ENCODE data around the gene CHGA.

CHGA gene

DNA sequence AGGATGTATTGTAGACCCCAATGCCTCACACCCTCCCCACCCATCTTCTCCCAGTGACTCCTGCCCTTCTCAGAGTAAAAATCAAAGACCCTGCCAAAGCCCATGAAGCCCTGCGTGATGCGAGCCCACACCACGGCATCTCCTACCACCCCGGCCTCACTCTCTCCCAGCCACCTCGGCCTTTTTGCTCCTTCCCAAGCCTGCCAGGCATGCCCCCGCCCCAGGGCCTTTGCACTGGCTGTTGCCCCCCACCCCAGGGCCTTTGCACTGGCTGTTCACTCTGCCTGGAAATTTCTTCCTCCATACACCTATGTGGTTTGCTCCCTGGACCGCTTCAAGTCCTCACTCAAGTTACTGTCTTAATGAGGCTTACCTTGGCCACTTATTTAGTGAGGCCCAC, 5.0 kb upstream of the CHGA start:
- no peak overlapping the region for H3K4me3 Mint-ChIP-seq
- H3K9me3 Mint-ChIP-seq = no peaks in the 10 kb centered on the region
- peaks cover 45% of the 10 kb centered on the region for H3K27me3 Mint-ChIP-seq
- H3K4me1 Mint-ChIP-seq (ENCODE audit: low read depth) = peaks cover 3% of the 10 kb centered on the region
- DNase-seq = no peak
- no peak overlapping the region for H3K27ac Mint-ChIP-seq
- no peaks in the 10 kb centered on the region for H3K36me3 Mint-ChIP-seq (ENCODE audit: low read depth)

DNA sequence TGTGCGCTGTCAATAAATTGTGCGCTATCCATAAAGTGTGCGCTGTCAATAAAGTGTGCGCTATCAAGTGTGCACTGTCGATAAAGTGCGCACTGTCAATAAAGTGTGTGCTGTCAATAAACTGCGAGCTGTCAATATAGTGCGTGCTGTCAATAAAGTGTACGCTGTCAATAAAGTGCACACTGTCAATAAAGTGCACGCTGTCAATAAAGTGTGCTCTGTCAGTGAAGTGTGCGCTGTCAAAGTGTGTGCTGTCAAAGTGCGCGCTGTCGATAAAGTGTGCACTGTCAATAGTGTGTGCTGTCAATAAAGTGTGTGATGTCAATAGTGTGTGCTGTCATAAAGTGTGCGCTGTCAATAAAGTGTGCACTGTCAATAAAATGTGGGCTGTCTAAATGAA, 2.9 kb upstream of the CHGA start:
- Mint-ChIP-seq H3K9me3 (no peaks in the 10 kb centered on the region), H3K36me3 (ENCODE audit: low read depth) (no peaks in the 10 kb centered on the region), H3K27ac (no peak overlapping the region), H3K4me1 (ENCODE audit: low read depth) (peaks cover 3% of the 10 kb centered on the region), H3K27me3 (peaks cover 52% of the 10 kb centered on the region), H3K4me3 (no peak overlapping the region)
- no peak for DNase-seq

DNA sequence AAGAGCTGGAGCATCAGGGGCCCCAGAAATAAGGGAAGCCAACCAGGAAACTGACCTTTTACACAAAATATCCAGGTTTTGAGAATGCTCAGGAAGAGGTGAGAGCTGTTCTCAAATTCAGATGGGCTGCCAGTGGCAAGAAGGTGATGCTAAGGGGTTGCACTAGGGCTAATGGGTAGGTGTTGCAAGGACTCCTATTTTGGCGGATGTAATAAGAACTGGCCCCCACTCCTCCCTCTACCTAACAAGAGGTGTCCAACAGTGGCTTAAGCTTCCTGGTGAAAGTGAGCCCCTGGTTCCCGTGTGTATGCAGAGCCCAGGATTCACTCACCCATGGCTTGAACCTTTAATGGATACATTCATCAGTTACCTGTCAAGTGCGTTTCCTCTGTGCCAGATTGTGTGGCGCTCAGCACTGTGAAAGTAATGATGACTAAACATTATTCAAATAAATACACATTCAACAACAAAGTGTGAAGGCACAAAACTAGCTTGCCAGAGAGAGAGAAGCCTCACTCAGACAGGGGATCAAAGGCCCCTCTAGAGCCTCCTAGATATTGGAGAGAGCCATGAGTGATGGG, 705 bp upstream of the CHGA start:
- DNase-seq = no peak
- Mint-ChIP-seq H3K9me3 (no peaks in the 10 kb centered on the region), H3K36me3 (ENCODE audit: low read depth) (no peaks in the 10 kb centered on the region), H3K4me3 (no peak overlapping the region), H3K4me1 (ENCODE audit: low read depth) (peaks cover 3% of the 10 kb centered on the region), H3K27ac (no peak overlapping the region), H3K27me3 (peaks cover 59% of the 10 kb centered on the region)

DNA sequence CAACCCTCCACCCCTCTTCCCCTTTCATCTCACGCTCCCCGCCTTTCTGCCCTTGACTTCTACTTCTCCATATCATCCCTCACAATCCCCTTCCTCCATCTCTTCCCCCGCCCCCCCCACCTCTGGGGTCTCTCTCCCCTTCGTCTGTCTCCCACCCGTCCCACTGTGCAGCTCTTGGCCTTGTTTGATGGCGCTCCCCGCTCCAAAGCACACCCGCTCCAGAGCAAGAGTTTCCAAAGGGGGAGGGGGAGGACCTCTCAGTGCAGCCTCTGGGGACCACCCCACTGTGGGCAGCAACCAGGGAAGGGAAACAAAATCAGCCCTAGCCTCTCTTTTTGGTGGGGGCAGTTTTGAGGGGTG, 774 bp downstream of the CHGA start:
- H3K9me3 Mint-ChIP-seq = no peaks in the 10 kb centered on the region
- H3K4me1 Mint-ChIP-seq (ENCODE audit: low read depth) = peaks cover 3% of the 10 kb centered on the region
- DNase-seq = no peak
- H3K36me3 Mint-ChIP-seq (ENCODE audit: low read depth) = no peaks in the 10 kb centered on the region
- H3K27me3 Mint-ChIP-seq = peaks cover 52% of the 10 kb centered on the region
- H3K4me3 Mint-ChIP-seq = no peak overlapping the region
- no peak overlapping the region for H3K27ac Mint-ChIP-seq

DNA sequence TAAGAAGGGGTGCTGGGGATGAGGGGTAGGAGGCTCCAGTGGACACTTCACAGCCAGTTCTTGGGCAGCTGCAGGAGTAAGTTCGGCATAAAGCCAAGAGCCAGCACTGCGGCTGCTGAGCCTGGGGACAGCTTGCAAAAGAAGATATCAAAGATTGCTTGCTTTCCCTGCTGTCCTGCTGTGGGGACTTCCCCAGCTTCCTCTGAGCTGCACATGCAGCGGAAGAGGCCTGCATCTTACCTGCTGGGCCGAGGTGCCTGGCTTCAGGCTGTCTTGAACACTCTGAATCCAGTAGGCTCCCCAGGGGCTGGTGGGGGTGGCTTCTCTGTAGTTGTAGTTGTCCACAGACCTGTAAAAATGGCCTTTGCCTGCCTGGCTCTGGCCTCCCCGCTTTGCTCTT, 1.3 kb downstream of the CHGA start:
- Mint-ChIP-seq H3K27me3 (peaks cover 52% of the 10 kb centered on the region), H3K27ac (no peak overlapping the region), H3K36me3 (ENCODE audit: low read depth) (no peaks in the 10 kb centered on the region), H3K4me1 (ENCODE audit: low read depth) (peaks cover 3% of the 10 kb centered on the region), H3K4me3 (no peak overlapping the region), H3K9me3 (no peaks in the 10 kb centered on the region)
- no peak for DNase-seq

DNA sequence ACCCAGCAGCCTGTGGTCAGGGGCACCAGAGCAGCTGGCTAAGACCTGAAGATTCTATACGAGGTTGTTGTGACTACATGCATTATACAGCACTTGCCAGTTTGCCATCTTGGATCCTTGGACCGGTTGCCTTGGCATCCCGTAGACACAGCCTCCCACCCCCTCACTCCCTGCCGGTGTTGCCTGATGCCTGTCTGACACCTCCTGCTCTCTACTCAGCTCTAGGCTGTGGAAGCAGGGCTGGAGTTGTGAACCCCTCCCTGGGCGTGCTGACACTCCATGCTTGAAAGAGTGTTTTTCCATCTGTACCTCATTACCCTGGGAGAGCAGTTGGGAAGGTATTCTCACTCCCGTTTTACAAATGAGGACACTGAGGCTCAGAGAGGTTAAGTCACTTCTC, 2.5 kb downstream of the CHGA start:
- peaks cover 46% of the 10 kb centered on the region for H3K27me3 Mint-ChIP-seq
- no peak overlapping the region for H3K27ac Mint-ChIP-seq
- H3K36me3 Mint-ChIP-seq (ENCODE audit: low read depth) = no peaks in the 10 kb centered on the region
- H3K4me3 Mint-ChIP-seq = no peak overlapping the region
- no peaks in the 10 kb centered on the region for H3K9me3 Mint-ChIP-seq
- no peak for DNase-seq
- peaks cover 3% of the 10 kb centered on the region for H3K4me1 Mint-ChIP-seq (ENCODE audit: low read depth)

DNA sequence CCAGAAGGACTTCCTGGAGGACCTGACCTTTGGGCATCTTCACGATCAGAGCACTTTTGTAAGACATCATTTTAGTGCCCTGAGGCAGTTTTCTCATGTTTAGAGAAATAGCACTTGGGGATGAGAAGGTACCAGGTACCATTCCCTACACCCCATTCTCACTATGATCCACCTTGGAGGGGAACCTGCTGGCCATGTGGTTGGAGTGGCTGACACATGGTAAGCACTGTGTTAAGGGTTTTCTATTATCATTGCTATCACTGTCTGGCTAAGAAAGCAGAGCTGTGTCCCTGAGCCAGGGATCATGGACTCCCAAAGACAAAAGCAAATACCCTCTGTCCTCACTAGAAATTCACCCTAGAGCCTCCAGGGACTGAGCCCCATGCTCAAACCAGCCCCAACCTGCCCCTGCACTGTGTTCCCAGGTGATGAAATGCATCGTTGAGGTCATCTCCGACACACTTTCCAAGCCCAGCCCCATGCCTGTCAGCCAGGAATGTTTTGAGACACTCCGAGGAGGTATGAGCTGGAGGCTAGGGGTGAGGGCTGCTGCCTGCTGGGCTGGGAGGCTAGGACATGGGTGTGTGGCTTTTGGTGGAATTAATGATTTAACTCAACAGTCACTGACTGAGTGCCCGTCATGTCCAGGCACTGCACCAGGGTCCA, 3.4 kb downstream of the CHGA start:
- H3K4me1 Mint-ChIP-seq (ENCODE audit: low read depth) = peaks cover 3% of the 10 kb centered on the region
- DNase-seq = no peak
- peaks cover 38% of the 10 kb centered on the region for H3K27me3 Mint-ChIP-seq
- H3K4me3 Mint-ChIP-seq = no peak overlapping the region
- no peak overlapping the region for H3K27ac Mint-ChIP-seq
- no peaks in the 10 kb centered on the region for H3K9me3 Mint-ChIP-seq
- no peaks in the 10 kb centered on the region for H3K36me3 Mint-ChIP-seq (ENCODE audit: low read depth)

DNA sequence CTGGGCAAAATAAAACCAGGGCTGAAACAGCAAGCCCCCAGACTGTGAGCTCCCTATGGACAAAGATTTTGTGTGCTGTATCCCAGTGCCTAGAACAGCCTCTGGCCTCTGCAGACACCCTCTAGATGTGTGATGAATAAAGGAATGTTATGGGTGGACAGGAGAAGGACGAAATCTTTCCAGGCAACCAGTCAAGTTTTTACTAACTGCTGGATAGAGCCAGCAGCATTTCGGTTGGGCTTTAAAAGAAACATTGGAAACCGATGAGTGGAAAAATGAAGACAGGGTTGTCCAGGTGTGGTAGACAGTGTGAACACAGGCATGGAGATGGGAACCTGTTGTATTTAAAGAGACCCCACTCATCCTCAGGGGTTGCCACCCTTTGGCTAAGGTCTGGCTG, 4.0 kb downstream of the CHGA start:
- DNase-seq = no peak
- peaks cover 3% of the 10 kb centered on the region for H3K4me1 Mint-ChIP-seq (ENCODE audit: low read depth)
- H3K4me3 Mint-ChIP-seq = no peak overlapping the region
- peaks cover 33% of the 10 kb centered on the region for H3K27me3 Mint-ChIP-seq
- H3K9me3 Mint-ChIP-seq = no peaks in the 10 kb centered on the region
- no peak overlapping the region for H3K27ac Mint-ChIP-seq
- H3K36me3 Mint-ChIP-seq (ENCODE audit: low read depth) = no peaks in the 10 kb centered on the region

DNA sequence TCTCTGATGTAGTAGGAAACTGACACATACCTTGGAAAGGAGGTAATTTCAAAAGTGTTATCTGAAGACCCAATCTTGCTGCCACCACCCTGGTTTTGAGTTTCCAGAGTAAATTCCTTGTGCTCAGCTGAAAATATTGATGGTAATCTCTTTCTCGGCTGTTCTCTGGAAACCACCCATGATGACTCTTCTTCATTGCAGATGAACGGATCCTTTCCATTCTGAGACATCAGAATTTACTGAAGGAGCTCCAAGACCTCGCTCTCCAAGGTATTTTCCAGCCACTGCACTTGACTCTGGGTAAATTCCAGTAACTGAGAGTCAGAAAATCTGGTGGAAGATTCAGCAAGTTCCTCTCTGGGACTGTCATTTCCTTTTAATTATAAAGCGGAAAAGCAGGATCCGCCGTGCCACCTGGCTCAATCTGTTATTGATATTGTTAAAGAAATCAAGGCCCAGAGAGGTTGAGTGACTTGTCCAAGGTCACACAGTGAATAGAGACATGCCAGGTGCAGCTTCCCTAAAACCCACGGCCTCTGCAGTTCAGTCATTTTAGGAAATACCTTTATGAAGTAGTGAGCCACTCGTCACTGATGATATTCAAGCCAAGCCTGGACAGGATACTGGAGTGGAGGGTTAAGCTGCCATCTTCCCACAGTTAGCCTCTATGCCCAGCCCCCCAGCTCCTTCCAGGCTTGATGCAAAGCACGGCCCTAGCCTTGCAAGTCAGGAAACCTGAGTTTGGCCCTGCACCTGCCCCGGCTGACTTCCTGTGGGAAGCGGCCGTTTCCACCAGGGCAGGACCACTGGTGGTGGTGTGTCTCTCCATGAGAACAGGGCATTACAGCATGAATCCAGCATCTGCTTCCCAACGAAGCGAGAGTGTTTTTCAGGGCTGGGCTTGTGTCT, 4.7 kb downstream of the CHGA start:
- no peaks in the 10 kb centered on the region for H3K9me3 Mint-ChIP-seq
- peaks cover under 1% of the 10 kb centered on the region for H3K4me1 Mint-ChIP-seq (ENCODE audit: low read depth)
- H3K4me3 Mint-ChIP-seq = no peak overlapping the region
- no peak for DNase-seq
- H3K36me3 Mint-ChIP-seq (ENCODE audit: low read depth) = no peaks in the 10 kb centered on the region
- H3K27ac Mint-ChIP-seq = no peak overlapping the region
- H3K27me3 Mint-ChIP-seq = peaks cover 26% of the 10 kb centered on the region

DNA sequence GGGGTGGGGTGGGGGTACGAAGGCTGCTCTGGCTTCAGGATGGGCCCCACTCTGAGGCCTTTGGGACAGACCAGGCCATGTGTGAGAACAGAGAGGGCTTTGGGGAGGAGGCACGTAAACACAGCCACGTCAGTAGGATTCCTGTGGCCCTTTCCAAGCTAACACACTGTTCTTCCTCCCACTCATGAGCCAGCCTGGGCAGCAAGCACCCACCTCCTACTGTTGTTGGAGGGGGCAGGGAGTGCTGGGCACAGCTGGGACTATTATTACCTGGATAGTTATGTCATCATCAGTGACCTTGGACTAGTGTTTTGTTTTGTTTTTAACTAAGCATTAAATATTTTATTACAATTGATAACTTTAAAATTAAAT, 5.3 kb downstream of the CHGA start:
- H3K27ac Mint-ChIP-seq = no peak overlapping the region
- H3K9me3 Mint-ChIP-seq = no peaks in the 10 kb centered on the region
- peaks cover 24% of the 10 kb centered on the region for H3K27me3 Mint-ChIP-seq
- no peak overlapping the region for H3K4me3 Mint-ChIP-seq
- H3K36me3 Mint-ChIP-seq (ENCODE audit: low read depth) = no peaks in the 10 kb centered on the region
- DNase-seq = no peak
- H3K4me1 Mint-ChIP-seq (ENCODE audit: low read depth) = no peaks in the 10 kb centered on the region

DNA sequence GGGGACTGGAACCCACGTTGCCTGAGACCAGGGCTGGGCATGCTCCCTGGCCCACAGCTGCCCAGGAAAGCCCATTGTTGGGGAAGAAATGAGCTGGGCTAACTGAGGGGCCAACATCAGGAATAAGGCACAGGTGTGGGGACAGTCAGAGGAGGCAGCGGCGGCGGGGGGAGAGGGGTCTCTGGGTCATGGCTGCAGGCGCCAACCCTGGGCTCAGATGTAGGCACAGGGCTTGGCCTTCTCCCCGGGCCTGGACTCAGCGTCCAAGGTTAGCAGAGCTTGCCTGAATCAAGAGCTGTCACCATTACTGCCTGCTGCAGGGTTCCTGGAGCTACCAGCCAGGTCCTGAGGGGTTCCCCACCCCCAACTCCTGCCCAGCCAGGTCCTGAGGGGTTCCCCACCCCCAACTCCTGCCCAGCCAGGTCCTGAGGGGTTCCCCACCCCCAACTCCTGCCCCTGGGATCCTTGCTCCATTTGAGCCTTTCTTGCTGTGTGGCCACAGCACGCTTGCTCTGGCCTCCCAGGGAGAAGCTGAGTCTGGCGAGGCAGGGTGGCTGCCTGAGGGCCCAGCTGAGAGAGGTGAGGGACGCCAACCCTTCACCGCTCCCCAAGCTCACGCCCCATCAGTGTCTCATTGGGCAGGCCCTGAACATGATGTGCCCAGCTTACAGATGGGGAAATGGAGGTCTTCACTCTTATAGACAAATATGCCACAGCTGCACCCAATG, 6.2 kb downstream of the CHGA start:
- DNase-seq = no peak
- Mint-ChIP-seq H3K27me3 (peaks cover 17% of the 10 kb centered on the region), H3K27ac (no peak overlapping the region), H3K9me3 (no peaks in the 10 kb centered on the region), H3K4me1 (ENCODE audit: low read depth) (no peaks in the 10 kb centered on the region), H3K4me3 (no peak overlapping the region), H3K36me3 (ENCODE audit: low read depth) (no peaks in the 10 kb centered on the region)

DNA sequence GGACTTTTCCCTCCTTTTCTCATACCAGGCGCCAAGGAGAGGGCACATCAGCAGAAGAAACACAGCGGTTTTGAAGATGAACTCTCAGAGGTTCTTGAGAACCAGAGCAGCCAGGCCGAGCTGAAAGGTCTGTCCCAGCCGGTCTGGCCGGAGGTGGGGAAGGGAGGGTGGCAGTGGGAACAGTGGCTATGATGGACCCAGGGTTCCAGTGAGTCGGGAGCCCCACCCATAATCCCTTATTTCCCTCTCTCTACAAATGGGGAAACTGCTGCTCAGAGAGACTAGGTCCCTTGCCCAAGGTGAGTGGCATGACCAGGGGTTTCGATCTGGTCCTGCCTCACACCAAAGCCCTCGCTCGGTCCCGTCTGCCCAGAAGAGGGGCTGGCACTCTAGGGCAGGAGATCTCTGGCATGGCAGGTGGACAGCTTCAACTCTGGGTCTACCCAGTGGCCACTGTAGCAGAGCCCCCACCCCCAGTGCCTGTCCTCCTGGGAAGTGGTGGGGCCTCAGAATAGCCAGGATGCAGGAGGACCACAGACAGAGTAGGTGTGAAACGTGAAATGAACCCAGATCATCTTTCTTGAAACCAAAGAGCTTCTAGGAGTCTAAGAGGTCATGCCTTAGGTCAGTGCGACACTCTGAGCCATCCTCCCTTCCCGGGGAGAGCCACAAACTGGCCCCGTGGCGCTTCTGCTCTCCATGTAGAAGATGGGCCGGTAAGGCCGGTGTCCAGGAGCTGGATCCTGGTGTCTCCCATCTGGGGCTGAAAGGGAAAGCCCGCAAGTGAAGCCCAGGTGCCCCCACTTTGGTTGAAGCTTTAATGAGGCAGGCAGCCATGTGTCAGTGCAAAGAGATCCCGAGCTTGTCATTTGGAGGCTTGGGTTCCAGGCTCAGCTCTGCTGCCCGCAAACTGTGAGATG, 7.0 kb downstream of the CHGA start:
- no peak for DNase-seq
- H3K4me1 Mint-ChIP-seq (ENCODE audit: low read depth) = no peaks in the 10 kb centered on the region
- H3K27ac Mint-ChIP-seq = no peak overlapping the region
- H3K27me3 Mint-ChIP-seq = peaks cover 9% of the 10 kb centered on the region
- H3K36me3 Mint-ChIP-seq (ENCODE audit: low read depth) = no peaks in the 10 kb centered on the region
- H3K4me3 Mint-ChIP-seq = no peak overlapping the region
- H3K9me3 Mint-ChIP-seq = no peaks in the 10 kb centered on the region

DNA sequence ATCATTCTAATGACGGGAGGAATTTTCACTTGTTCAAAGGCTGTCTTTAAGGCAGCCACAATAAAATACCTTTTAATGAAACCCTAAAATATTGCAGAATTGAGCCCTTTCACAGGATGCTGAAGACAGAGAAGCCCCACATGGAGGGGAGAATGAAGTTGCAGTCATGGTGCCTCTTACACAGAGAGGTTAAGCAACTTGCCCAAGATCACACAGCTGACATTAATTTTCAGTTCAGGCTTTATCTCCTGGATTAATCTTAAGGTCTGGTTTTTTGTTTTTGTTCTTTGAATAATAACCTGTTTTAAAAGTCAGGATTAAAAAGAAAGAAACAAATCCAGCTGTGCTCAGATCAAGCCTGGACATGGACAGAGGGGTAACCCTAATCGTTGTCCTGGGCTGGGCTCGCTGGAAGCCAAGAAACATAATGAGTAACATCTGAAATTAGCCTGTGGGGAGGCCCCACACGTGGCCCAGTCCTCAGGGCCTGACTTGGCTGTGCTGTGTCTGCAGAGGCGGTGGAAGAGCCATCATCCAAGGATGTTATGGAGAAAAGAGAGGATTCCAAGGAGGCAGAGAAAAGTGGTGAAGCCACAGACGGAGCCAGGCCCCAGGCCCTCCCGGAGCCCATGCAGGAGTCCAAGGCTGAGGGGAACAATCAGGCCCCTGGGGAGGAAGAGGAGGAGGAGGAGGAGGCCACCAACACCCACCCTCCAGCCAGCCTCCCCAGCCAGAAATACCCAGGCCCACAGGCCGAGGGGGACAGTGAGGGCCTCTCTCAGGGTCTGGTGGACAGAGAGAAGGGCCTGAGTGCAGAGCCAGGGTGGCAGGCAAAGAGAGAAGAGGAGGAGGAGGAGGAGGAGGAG, 8.0 kb downstream of the CHGA start:
- H3K9me3 Mint-ChIP-seq = no peaks in the 10 kb centered on the region
- H3K4me3 Mint-ChIP-seq = no peak overlapping the region
- H3K27ac Mint-ChIP-seq = no peak overlapping the region
- H3K27me3 Mint-ChIP-seq = no peaks in the 10 kb centered on the region
- peaks cover 4% of the 10 kb centered on the region for H3K36me3 Mint-ChIP-seq (ENCODE audit: low read depth)
- H3K4me1 Mint-ChIP-seq (ENCODE audit: low read depth) = no peaks in the 10 kb centered on the region
- DNase-seq = no peak

All from activated T-cell treated with anti-CD3 and anti-CD28 coated beads, Interleukin-2, amount 50 U/mL, for 24 hours (primary cell).